ENCODE data around the gene CABCOCO1.

Gene CABCOCO1

GRCh38 chr10:61662794-61663259, at the start of gene CABCOCO1:
Gene CABCOCO1, plus strand, starts transcription at chr10:61662929. Its CDS starts 44 bp downstream, at chr10:61662973.
- DNase-seq (ENCODE audit: low spot score): peak; percentile 86

- DNase-seq (ENCODE audit: low spot score): no peak
These were observed 49.1 kb upstream of the CABCOCO1 start for GRCh38 chr10:61613665-61614064.

- DNase-seq (ENCODE audit: low spot score): no peak
These were observed 46.1 kb upstream of the CABCOCO1 start for GRCh38 chr10:61616611-61617010.

GRCh38 chr10:61617180-61617579, 45.5 kb upstream of the CABCOCO1 start:
- DNase-seq (ENCODE audit: low spot score): no peak

DNA sequence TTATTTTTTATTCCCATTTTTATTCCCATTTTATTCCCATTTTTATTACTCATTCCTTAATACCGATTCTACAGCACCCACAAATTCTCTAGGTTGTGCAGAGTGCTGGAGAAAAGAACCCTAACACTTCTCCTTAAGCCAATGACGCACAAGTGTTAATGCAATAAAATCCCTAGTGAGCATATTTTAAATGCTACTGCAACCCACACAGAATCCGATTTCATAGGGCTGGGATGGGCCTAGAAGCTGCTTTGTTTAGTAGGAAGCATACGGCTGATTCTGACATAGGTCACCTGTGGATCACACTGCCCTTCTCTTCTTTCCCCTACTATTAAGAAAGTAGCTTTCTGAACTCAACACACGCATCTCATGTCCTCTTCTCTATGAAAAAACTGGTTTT, 45.1 kb upstream of the CABCOCO1 start:
- no peak for DNase-seq (ENCODE audit: low spot score)

DNA sequence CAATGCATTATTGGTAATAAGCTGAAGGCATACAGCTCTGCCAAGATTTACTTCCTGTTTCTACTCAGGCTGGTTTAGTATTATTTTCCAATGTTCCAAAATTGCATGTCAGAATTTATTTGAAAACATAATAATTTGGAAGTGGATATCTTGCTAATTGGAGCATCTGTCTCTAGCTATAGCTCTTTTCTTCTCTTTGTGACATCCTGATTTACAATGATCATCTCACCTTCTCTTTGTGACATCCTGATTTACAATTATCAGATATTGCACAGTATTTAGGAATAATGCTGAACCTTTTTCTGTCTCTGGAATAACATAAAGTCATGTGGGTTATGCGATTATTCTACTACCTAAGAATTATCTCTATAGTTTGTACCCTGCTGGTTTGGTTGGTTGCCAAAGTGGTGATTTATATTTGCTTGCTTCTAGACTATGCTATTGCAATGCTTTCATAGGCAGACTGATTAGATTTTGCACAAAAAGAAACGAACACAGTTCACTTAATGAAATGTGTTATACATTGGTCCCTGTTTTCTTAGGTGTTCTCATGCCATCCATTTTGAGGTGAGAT, 44.3 kb upstream of the CABCOCO1 start:
- DNase-seq (ENCODE audit: low spot score): no peak

GRCh38 chr10:61620506-61620905, 42.2 kb upstream of the CABCOCO1 start:
- no peak for DNase-seq (ENCODE audit: low spot score)

DNA sequence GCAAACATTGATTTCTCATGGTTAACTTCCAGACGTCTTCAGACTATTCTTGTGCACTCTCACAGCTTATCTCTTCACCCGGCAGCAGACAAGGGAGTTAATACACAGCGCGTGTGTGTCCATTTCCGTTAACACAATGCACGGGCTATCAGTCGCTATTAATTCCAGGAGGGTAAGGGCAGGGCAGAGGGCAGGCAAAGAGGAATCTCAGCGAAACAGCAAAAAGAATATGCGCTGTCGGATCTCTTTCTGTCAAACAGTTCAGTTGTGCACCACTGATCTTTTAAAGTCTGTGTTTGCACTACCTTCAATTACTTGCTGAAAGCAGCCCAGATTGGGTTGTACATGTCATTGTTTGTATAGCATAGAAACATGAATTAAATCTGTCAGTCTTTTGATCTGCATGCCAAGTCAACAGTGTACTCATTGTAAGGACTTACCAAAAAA, 41.1 kb upstream of the CABCOCO1 start:
- no peak for DNase-seq (ENCODE audit: low spot score)

DNA sequence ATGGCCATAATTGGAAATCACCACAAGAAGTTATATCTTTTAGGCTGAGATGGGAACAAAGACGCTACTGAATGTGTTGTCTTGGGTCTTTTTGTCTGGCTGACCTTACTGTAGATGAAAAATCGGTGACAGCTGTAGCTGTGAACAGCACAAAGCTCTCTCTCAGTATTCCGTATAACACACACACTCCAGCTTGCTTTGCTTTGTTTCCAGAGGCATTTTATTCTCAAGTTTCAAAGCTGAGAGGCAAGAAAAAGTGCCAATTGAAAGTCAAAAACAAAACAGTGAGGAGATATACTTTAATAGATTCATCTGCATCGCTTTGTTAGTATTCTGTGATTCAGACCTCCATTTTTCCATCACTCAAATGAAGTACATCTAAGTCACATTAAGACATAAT, 39.6 kb upstream of the CABCOCO1 start:
- no peak for DNase-seq (ENCODE audit: low spot score)

GRCh38 chr10:61626209-61626608, 36.5 kb upstream of the CABCOCO1 start:
- no peak for DNase-seq (ENCODE audit: low spot score)

- no peak for DNase-seq (ENCODE audit: low spot score)
These were observed 35.5 kb upstream of the CABCOCO1 start for GRCh38 chr10:61627266-61627665.

GRCh38 chr10:61628151-61628874, 34.4 kb upstream of the CABCOCO1 start:
- DNase-seq (ENCODE audit: low spot score): no peak

- DNase-seq (ENCODE audit: low spot score): peak; percentile 38
These were observed 33.7 kb upstream of the CABCOCO1 start for GRCh38 chr10:61628875-61629513.

GRCh38 chr10:61629576-61629975, 33.2 kb upstream of the CABCOCO1 start:
- no peak for DNase-seq (ENCODE audit: low spot score)

- no peak for DNase-seq (ENCODE audit: low spot score)
These were observed 30.6 kb upstream of the CABCOCO1 start for GRCh38 chr10:61632057-61632670.

GRCh38 chr10:61633665-61634064, 29.1 kb upstream of the CABCOCO1 start:
- DNase-seq (ENCODE audit: low spot score): no peak

DNA sequence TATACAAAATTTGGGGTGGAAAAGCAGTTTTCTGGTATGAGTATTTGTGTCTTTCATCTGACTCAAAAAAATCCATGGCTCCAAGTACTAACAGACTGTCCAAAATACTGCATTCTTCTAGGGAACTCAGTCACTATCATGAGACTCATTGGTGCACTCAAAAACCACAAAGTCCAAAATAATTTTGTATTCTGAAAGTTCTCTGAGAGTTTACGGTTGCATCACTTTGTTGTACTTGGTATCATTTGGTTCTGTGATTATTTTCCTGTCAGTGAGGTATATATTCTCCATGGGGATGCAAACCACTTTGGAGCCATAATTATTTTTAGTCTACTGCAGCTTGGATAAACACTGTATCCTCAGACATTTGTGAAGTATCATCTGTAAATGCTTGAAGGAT, 28.0 kb upstream of the CABCOCO1 start:
- DNase-seq (ENCODE audit: low spot score): peak; percentile 17

DNA sequence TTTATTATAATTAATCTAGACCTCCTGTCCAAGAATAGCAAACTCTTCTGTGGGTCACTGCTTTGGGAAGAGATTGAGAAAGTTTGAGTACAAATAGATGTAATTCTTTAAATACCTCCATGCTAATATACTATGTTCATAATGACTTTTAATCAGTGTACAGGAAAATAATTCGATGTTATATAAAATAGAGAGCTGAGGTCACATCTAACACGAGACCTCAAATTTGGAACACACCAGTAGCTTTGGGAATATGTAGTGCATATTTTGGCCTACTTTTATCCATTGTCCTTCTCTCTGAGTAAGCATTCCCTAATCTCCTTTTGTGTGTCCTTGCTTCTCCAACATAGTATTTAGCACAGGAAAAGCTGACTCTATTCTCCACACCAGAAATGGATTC, 27.3 kb upstream of the CABCOCO1 start:
- no peak for DNase-seq (ENCODE audit: low spot score)

DNA sequence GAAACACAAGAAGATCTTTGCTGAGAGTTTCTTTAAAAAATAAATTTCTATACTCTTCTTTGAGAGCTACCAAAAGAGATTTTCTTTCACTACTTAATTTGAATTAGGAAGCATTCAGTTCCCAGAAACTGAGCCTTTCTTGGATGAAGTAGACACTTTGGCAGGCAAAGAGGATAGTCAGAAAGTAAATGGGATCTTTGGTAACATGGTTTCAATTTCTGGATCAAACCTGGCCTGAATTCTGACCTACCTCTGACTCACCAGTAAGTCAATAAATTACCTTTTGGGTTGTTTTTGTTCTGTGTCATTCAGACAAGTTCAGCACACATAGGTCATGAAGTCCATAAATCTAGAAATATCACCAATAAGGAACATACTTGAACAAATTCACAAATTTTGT, 26.8 kb upstream of the CABCOCO1 start:
- no peak for DNase-seq (ENCODE audit: low spot score)

GRCh38 chr10:61639952-61640351, 22.8 kb upstream of the CABCOCO1 start:
- DNase-seq (ENCODE audit: low spot score): no peak

DNA sequence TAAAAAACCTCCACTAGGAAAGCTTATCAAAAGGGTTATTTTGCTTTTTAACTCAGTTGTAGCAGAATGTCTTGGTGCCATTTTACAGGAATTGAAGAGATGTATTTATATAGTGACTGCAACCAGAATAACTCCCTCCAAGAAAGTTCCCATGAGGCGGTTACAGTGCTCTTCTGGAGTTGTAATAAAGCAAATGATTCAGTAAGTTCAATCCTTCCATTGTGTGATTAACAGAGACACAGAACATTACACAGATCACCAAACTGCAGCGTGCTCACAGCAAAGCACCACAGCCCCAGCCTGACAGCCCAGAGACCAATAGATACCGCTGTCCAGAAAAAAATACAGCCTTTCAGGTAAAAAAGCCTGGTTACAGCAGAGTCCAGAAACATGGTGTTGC, 21.9 kb upstream of the CABCOCO1 start:
- no peak for DNase-seq (ENCODE audit: low spot score)

DNA sequence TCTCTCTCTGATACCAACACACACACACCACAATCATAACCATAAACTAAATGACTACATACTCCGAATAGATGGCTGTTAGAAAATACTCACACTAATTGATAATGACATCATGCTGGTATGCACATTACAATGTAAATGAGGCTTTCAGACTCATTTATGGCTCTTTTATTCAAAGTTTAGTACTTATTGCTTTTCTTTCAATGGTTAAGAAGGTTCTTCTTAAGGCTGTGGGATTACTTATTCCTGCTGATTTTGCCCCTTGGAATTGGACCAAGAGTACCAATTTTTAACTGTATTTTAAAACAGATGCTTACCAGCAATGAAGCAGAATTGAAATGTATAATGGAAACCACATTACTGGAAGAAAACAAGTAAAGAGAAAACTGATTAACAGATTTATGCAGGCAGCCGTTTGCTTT, 20.6 kb upstream of the CABCOCO1 start:
- DNase-seq (ENCODE audit: low spot score): no peak

DNA sequence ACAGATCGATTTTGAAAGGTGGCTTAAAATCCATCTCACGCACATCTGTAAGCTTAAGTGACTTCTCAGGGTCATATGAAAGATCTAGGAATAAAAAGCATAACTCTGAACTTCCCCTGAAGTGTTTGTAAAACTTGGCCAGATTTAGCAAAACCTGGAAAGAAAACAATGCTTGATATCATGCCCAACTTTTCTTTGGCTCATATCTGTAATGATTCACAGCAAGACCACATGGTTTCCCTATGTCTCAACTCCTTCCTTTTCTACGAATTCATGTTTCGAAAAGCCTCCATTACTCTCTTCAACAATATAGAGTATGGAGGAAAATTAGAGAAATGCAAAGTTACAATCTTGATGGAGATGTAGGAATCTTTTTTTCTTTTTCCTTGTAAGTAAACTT, 20.1 kb upstream of the CABCOCO1 start:
- no peak for DNase-seq (ENCODE audit: low spot score)
